Measurements from ENCODE around the gene GPC3.

Gene GPC3

DNA sequence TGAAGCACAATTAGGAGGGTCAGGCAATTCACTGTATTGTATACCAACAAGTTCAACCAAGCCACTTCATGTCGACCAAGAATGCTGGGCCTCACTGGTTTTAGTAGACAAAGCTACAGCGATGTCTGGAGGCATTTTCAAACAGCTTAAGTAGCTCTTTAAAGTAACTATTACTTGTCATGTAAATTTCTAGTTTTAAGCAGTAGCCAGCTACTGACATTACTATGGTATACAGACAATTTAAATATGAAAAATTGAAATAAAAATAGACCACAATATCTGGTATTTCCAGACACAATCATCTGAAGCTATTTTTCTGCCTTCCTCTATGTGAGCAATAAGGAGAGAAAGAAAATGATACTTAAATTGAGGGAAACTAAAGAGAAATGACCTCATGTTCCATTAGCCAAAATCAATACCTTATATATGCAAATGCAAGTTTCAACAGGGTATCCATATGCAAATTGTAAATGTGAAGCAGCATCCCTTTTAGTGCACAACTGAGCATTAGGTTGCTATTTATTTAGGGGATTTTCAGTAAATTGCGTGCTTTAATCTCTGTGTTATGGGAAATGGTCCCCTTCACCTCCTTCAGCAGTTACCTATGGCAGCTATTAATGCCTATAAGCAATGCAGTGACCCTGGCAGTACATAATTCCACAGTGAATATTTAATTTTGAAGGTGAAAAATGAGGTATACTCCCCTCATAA lies 119.5 kb downstream of the GPC3 start (continued):
- TF ChIP-seq, protein P1, sequence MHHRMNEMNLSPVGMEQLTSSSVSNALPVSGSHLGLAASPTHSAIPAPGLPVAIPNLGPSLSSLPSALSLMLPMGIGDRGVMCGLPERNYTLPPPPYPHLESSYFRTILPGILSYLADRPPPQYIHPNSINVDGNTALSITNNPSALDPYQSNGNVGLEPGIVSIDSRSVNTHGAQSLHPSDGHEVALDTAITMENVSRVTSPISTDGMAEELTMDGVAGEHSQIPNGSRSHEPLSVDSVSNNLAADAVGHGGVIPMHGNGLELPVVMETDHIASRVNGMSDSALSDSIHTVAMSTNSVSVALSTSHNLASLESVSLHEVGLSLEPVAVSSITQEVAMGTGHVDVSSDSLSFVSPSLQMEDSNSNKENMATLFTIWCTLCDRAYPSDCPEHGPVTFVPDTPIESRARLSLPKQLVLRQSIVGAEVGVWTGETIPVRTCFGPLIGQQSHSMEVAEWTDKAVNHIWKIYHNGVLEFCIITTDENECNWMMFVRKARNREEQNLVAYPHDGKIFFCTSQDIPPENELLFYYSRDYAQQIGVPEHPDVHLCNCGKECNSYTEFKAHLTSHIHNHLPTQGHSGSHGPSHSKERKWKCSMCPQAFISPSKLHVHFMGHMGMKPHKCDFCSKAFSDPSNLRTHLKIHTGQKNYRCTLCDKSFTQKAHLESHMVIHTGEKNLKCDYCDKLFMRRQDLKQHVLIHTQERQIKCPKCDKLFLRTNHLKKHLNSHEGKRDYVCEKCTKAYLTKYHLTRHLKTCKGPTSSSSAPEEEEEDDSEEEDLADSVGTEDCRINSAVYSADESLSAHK (tag by site-specific recombination; IDR thresholded peaks at IDR 0.05), result no peak
- TF ChIP-seq TRIM28 (IDR thresholded peaks at IDR 0.05; ENCODE audit: borderline replicate concordance, low read length), result no peak
- TF ChIP-seq WT1 (tag by site-specific recombination; IDR thresholded peaks at IDR 0.05), result no peak
- TF ChIP-seq GFI1B (tag by site-specific recombination; IDR thresholded peaks at IDR 0.05), result no peak
- TF ChIP-seq ZNF433 (tag by site-specific recombination; IDR thresholded peaks at IDR 0.05; ENCODE audit: low read depth), result no peak
- TF ChIP-seq ZNF2 (tag by site-specific recombination; IDR thresholded peaks at IDR 0.05), result no peak
- TF ChIP-seq ZNF138 (tag by site-specific recombination; IDR thresholded peaks at IDR 0.05; ENCODE audit: borderline replicate concordance), result no peak
- TF ChIP-seq ZNF341 (tag by site-specific recombination; IDR thresholded peaks at IDR 0.05; ENCODE audit: low read depth), result no peak
- no peak for TF ChIP-seq ZFP3 (tag by site-specific recombination; IDR thresholded peaks at IDR 0.05; ENCODE audit: low read depth)
- no peak for TF ChIP-seq ZNF391 (tag by site-specific recombination; IDR thresholded peaks at IDR 0.05; ENCODE audit: borderline replicate concordance, low read depth)
- no peak for TF ChIP-seq ZNF549 (tag by site-specific recombination; IDR thresholded peaks at IDR 0.05)

GRCh38 chrX:133864236-133864635 lies 121.2 kb downstream of the GPC3 start:
- H3K36me3 ChIP-seq (ENCODE audit: control insufficient read depth in 2 of 2, insufficient read depth in 1 of 2, low read length in 2 of 2), result no peaks in the 10 kb centered on the region
- peaks cover 10% of the 10 kb centered on the region for H3K4me1 ChIP-seq (ENCODE audit: control insufficient read depth, insufficient read depth, low read length)
- ChIA-PET CTCF (interaction anchor here (0.7 kb wide), 1 partner anchor 10 kb away, joined by 3 read pairs; no protein-coding TSS in a partner anchor), POLR2A (no interaction called here)
- TF ChIP-seq ZNF548 (tag by site-specific recombination; IDR thresholded peaks at IDR 0.05) (no peak), ZNF394 (tag by site-specific recombination; IDR thresholded peaks at IDR 0.05; ENCODE audit: borderline replicate concordance) (no peak), ZNF311 (tag by site-specific recombination; IDR thresholded peaks at IDR 0.05; ENCODE audit: borderline replicate concordance) (no peak), ZNF529 (tag by site-specific recombination; IDR thresholded peaks at IDR 0.05; ENCODE audit: insufficient replicate concordance) (no peak), ZNF366 (tag by site-specific recombination; conservative IDR thresholded peaks at IDR 0.05) (no peak), ZNF544 (tag by site-specific recombination; IDR thresholded peaks at IDR 0.05) (no peak), BCL11B (tag by site-specific recombination; IDR thresholded peaks at IDR 0.05; ENCODE audit: low read depth) (no peak), SP3 (tag by site-specific recombination; IDR thresholded peaks at IDR 0.05) (no peak)
- TF ChIP-seq, protein P2, sequence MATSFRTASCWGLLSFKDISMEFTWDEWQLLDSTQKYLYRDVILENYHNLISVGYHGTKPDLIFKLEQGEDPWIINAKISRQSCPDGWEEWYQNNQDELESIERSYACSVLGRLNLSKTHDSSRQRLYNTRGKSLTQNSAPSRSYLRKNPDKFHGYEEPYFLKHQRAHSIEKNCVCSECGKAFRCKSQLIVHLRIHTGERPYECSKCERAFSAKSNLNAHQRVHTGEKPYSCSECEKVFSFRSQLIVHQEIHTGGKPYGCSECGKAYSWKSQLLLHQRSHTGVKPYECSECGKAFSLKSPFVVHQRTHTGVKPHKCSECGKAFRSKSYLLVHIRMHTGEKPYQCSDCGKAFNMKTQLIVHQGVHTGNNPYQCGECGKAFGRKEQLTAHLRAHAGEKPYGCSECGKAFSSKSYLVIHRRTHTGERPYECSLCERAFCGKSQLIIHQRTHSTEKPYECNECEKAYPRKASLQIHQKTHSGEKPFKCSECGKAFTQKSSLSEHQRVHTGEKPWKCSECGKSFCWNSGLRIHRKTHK (tag by site-specific recombination; IDR thresholded peaks at IDR 0.05), result no peak
- TF ChIP-seq, protein P3, sequence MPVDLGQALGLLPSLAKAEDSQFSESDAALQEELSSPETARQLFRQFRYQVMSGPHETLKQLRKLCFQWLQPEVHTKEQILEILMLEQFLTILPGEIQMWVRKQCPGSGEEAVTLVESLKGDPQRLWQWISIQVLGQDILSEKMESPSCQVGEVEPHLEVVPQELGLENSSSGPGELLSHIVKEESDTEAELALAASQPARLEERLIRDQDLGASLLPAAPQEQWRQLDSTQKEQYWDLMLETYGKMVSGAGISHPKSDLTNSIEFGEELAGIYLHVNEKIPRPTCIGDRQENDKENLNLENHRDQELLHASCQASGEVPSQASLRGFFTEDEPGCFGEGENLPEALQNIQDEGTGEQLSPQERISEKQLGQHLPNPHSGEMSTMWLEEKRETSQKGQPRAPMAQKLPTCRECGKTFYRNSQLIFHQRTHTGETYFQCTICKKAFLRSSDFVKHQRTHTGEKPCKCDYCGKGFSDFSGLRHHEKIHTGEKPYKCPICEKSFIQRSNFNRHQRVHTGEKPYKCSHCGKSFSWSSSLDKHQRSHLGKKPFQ (tag by site-specific recombination; IDR thresholded peaks at IDR 0.05), result no peak
- TF ChIP-seq, protein P4, sequence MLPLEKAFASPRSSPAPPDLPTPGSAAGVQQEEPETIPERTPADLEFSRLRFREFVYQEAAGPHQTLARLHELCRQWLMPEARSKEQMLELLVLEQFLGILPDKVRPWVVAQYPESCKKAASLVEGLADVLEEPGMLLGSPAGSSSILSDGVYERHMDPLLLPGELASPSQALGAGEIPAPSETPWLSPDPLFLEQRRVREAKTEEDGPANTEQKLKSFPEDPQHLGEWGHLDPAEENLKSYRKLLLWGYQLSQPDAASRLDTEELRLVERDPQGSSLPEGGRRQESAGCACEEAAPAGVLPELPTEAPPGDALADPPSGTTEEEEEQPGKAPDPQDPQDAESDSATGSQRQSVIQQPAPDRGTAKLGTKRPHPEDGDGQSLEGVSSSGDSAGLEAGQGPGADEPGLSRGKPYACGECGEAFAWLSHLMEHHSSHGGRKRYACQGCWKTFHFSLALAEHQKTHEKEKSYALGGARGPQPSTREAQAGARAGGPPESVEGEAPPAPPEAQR (tag by site-specific recombination; IDR thresholded peaks at IDR 0.05), result no peak
- TF ChIP-seq, protein P5, sequence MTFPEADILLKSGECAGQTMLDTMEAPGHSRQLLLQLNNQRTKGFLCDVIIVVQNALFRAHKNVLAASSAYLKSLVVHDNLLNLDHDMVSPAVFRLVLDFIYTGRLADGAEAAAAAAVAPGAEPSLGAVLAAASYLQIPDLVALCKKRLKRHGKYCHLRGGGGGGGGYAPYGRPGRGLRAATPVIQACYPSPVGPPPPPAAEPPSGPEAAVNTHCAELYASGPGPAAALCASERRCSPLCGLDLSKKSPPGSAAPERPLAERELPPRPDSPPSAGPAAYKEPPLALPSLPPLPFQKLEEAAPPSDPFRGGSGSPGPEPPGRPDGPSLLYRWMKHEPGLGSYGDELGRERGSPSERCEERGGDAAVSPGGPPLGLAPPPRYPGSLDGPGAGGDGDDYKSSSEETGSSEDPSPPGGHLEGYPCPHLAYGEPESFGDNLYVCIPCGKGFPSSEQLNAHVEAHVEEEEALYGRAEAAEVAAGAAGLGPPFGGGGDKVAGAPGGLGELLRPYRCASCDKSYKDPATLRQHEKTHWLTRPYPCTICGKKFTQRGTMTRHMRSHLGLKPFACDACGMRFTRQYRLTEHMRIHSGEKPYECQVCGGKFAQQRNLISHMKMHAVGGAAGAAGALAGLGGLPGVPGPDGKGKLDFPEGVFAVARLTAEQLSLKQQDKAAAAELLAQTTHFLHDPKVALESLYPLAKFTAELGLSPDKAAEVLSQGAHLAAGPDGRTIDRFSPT (tag by site-specific recombination; IDR thresholded peaks at IDR 0.05), result no peak
- H3K9me3 ChIP-seq (ENCODE audit: control insufficient read depth, insufficient read depth, low read depth, low read length), result no peaks in the 10 kb centered on the region
- no peak overlapping the region for H3K27ac ChIP-seq (ENCODE audit: extremely low read depth, low read depth, low read length)
- H3K4me3 ChIP-seq (ENCODE audit: low read depth, low read length), result no peak overlapping the region

Measured in HEK293 (cell line).